AG09319 (cell line): Measurements from ENCODE around the gene ZNF284.
A peak's percentile ranks its signal among the peaks of the same experiment; 100 is the strongest.
"Not testable (repeated sequence)": the region's sequence is repeated elsewhere in the genome, so short reads cannot be mapped to it uniquely, and the experiment has no call there.

Experiments
- DNase-seq: peaks from one replicate; pipeline ENCODE4 v3.0.0-alpha.2; 2010; ENCODE audit warnings: low read depth; ENCODE audit errors: extremely low read depth
- TF ChIP-seq, protein P1 (sequence below): IDR thresholded peaks from 2 replicates; pipeline ENCODE4 v1.5.1; 2011; ENCODE audit warnings: low read depth, mild to moderate bottlenecking, inconsistent platforms, low read length, moderate library complexity

The ZNF284 gene

DNA sequence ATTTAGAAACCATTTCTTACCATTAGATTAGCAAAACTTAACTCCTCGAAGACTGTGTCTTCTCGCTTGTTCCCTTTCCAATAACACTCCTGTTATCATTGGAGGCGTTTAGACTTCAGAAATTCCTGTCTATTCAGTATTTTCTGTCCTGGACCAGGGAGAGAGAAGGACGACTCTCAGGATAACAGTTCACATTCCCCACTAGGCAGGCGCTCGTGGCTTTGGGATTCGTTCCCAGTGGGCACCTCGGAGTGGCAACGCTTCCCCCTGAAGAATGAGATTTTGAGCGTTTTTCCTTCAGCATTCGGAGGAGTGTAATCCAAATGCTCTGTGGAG lies 40.8 kb downstream of the ZNF284 start:
- DNase-seq = no peak
- TF ChIP-seq, protein P1, sequence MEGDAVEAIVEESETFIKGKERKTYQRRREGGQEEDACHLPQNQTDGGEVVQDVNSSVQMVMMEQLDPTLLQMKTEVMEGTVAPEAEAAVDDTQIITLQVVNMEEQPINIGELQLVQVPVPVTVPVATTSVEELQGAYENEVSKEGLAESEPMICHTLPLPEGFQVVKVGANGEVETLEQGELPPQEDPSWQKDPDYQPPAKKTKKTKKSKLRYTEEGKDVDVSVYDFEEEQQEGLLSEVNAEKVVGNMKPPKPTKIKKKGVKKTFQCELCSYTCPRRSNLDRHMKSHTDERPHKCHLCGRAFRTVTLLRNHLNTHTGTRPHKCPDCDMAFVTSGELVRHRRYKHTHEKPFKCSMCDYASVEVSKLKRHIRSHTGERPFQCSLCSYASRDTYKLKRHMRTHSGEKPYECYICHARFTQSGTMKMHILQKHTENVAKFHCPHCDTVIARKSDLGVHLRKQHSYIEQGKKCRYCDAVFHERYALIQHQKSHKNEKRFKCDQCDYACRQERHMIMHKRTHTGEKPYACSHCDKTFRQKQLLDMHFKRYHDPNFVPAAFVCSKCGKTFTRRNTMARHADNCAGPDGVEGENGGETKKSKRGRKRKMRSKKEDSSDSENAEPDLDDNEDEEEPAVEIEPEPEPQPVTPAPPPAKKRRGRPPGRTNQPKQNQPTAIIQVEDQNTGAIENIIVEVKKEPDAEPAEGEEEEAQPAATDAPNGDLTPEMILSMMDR = no peak; the same call in 1 of the 2 replicates

GRCh38 chr19:44113138-44113783 lies 41.3 kb downstream of the ZNF284 start, which contains the start of gene ZNF225:
TSS of gene ZNF225 (plus strand) at chr19:44113399. CDS start at chr19:44115828, 2,429 bp downstream.
- TF ChIP-seq, protein P1 = no peak

GRCh38 chr19:44113784-44114390 lies 41.9 kb downstream of the ZNF284 start:
- no peak for DNase-seq
- TF ChIP-seq, protein P1 = no peak

More at GRCh38 chr19:44113138-44113783, 41.3 kb downstream of the ZNF284 start, which contains the start of gene ZNF225:
- DNase-seq = peak; percentile 94

DNA sequence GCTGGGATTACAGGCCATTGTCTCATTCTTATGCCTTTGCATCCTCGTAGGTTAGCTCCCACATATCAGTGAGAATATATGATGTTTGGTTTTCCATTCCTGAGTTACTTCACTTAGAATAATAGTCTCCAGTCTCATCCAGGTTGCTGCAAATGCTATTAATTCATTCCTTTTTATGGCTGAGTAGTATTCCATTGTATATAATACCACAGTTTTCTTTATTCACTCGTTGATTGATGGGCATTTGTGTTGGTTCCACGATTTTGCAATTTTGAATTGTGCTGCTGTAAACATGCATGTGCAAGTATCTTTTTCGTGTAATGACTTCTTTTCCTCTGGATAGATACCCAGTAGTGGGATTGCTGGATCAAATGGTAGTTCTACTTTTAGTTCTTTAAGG lies 49.2 kb downstream of the ZNF284 start:
- not testable (repeated sequence) for DNase-seq

DNA sequence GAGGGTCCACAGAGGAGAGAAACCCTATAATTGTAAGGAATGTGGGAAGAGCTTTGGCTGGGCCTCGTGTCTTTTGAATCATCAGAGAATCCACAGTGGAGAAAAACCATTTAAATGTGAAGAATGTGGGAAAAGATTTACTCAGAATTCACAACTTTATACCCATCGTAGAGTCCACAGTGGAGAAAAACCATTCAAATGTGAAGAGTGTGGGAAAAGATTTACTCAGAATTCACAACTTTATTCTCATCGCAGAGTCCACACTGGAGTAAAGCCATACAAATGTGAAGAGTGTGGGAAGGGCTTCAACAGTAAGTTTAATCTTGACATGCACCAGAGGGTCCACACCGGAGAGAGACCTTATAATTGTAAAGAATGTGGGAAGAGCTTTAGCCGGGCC lies 60.0 kb downstream of the ZNF284 start:
- DNase-seq = no peak
- TF ChIP-seq, protein P1 = no peak
